ENCODE data around the gene KIF16B.
"Not testable (repeated sequence)": the region's sequence is repeated elsewhere in the genome, so short reads cannot be mapped to it uniquely, and the experiment has no call there.

The KIF16B gene

GRCh38 chr20:16228722-16229121 lies 344.5 kb downstream of the KIF16B start:
- ChIA-PET CTCF (no interaction called here), POLR2A (no interaction called here)
- no peak for TF ChIP-seq CTCF (IDR thresholded peaks at IDR 0.05; ENCODE audit: insufficient read depth, low read length, missing control alignments)
- no peak overlapping the region for H3K4me3 ChIP-seq (ENCODE audit: low read depth, low read length)
- DNase-seq (ENCODE audit: low read depth, low spot score), result no peak

- CTCF ChIA-PET; DNase-seq (ENCODE audit: low read depth, low spot score); H3K4me3 ChIP-seq (ENCODE audit: low read depth, low read length); POLR2A ChIA-PET: not testable (repeated sequence)
Observed at GRCh38 chr20:16226961-16227360, 346.3 kb downstream of the KIF16B start.

GRCh38 chr20:16224836-16225235 lies 348.4 kb downstream of the KIF16B start:
- CTCF ChIA-PET, result no interaction called here
- no peak for DNase-seq (ENCODE audit: low read depth, low spot score)
- H3K4me3 ChIP-seq (ENCODE audit: low read depth, low read length), result no peak overlapping the region
- POLR2A ChIA-PET, result no interaction called here
- no peak for TF ChIP-seq CTCF (IDR thresholded peaks at IDR 0.05; ENCODE audit: insufficient read depth, low read length, missing control alignments)

- DNase-seq (ENCODE audit: low read depth, low spot score), result no peak
- H3K4me3 ChIP-seq (ENCODE audit: low read depth, low read length), result no peak overlapping the region
- no peak for TF ChIP-seq CTCF (IDR thresholded peaks at IDR 0.05; ENCODE audit: insufficient read depth, low read length, missing control alignments)
- CTCF ChIA-PET, result no interaction called here
- POLR2A ChIA-PET, result no interaction called here
Observed at GRCh38 chr20:16222859-16223411, 350.3 kb downstream of the KIF16B start.
